Measurements from ENCODE around the gene CFAP126.
A peak's percentile ranks its signal among the peaks of the same experiment; 100 is the strongest.
"Not testable (repeated sequence)": the region's sequence is repeated elsewhere in the genome, so short reads cannot be mapped to it uniquely, and the experiment has no call there.

CFAP126 gene, protein sequence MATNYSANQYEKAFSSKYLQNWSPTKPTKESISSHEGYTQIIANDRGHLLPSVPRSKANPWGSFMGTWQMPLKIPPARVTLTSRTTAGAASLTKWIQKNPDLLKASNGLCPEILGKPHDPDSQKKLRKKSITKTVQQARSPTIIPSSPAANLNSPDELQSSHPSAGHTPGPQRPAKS

GRCh38 chr1:161367684-161368400, at the start of gene CFAP126:
Gene CFAP126, minus strand, starts transcription at chr1:161367876. Its CDS starts 8 bp downstream, at chr1:161367868.
- DNase-seq: no peak

GRCh38 chr1:161413050-161413449, 45.4 kb upstream of the CFAP126 start:
- DNase-seq: not testable (repeated sequence)

DNA sequence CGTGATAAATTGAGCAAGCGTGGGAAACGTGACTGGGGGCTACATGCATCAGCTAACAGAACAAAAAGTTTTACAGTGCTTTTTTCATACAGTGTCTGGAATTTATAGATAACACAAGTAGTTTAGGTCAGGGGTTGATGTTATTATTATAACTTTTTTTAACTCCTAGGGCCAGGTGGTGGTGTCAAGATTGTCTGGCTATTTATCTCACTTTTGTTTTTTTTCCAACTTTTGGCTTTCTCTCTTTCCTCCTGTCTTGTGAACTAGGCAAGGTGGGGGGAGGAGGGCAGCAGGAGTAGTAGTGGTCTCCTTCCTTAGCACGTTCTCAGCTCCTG, 42.9 kb upstream of the CFAP126 start:
- DNase-seq: not testable (repeated sequence)

DNA sequence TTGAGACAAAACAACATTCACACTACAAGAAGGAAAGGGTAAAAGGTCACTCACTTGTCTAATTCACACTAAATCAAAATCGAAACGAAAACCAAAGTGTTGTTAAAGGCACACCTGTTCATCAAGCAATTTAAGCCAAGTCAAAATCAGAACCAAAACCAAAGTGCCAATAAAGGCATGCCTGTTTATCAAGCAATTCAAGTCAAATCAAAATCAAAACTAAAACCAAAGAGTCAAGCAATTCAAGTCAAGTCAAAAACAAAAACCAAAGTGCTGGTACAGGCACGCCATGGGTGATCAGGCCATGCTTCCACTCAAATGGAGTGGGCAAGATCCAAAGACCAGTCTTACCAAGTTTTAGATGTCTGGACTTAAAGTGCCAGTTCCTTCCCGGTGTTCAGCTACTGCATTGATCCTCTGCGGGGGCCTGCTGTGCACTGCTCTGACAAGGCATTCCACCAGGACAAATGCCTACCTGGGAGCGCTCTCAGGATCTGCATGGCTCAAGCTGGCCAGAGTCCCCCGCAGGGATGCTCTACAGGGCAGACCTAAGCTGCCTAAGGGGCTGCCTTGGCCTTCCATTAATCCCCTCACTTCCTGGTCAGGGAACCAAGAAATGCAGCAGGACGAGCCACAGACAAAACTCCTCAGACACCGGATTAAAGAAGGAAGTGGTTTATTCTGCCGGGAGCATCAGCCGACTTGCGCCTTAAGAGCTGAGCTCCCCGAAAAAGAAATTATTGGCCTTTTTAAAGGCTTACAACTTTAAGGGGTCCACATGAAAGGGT, 42.4 kb upstream of the CFAP126 start:
- DNase-seq: not testable (repeated sequence)

DNA sequence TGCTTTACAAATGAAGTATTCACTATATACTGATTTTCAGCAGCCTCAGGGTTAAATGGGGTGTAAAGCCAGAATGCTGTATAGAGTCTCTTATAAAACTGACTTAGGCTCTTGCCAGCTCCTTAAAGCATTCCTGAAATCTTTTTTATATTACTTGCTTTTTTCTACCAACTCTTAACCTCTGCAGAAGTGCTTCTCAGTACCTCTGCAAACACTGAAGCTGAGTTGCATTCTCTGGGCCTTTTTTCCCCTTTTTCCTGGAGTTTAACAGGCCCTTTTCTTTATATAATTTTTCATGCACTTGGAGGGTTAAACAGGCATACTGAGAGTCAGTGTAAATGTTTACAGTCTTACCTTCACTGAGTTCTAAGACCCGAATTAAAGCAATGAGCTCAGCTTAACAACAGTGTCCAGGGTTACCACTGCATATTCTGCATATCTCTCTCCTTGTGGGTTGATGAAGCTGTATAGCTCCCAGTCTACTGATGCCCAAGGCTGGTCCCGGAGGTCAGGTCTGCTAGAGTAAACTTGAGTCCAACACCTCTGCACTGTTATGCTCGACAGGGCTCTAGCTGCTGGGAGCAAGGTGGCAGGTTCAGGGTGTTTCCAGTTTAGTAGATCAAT, 40.9 kb upstream of the CFAP126 start:
- DNase-seq: no peak

GRCh38 chr1:161407451-161407985, 39.8 kb upstream of the CFAP126 start:
- no peak for DNase-seq

DNA sequence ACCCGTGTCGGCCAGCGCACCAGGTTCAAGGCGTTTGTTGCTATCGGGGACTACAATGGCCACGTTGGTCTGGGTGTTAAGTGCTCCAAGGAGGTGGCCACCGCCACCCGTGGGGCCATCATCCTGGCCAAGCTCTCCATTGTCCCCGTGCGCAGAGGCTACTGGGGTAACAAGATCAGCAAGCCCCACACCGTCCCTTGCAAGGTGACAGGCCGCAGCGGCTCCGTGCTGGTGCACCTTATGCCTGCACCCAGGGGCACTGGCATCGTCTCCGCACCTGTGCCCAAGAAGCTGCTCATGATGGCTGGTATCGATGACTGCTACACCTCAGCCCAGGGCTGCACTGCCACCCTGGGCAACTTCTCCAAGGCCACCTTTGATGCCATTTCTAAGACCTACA, 38.9 kb upstream of the CFAP126 start:
- DNase-seq: not testable (repeated sequence)

DNA sequence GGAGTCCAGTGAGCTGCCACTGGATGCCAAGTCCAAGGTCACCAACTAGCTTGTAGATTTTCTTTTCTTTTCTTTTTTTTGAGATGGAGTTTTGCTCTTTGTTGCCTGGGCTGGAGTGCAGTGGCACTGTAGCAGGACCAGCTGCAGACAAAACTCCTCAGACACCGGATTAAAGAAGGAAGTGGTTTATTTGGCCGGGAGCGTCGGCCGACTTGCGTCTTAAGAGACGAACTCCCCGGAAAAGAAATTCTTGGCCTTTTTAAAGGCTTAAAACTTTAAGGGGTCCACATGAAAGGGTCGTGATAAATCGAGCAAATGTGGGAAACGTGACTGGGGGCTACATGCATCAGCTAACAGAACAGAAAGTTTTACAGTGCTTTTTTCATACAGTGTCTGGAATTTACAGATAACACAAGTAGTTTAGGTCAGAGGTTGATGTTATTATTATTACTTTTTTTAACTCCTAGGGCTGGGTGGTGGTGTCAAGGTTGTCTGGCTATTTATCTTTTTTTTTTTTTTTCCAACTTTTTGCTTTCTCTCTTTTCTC, 36.4 kb upstream of the CFAP126 start:
- no peak for DNase-seq

- DNase-seq: no peak
Measured at GRCh38 chr1:161402446-161402845, 34.8 kb upstream of the CFAP126 start.

GRCh38 chr1:161399257-161399998, 31.8 kb upstream of the CFAP126 start:
- DNase-seq: peak; percentile 74 to 90 (median 80)

GRCh38 chr1:161398900-161399256, 31.2 kb upstream of the CFAP126 start:
- no peak for DNase-seq

DNA sequence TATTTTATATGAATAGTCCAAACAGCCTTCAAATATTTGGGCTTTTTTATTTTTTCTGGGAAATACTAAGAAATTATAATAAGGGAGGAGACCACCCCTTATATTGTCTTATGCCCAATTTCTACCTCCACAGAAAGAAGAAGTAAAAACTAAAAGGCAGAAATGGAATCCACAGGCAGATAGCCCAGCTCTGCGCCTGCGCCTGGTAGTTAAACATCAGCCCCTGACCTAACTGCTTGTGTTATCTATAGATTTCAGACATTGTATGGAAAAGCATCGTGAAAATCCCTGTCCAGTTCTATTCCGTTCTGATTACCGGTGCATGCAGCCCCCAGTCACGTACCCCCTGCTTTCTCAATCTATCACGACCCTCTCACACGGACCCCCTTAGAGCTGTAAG, 29.4 kb upstream of the CFAP126 start:
- not testable (repeated sequence) for DNase-seq

DNA sequence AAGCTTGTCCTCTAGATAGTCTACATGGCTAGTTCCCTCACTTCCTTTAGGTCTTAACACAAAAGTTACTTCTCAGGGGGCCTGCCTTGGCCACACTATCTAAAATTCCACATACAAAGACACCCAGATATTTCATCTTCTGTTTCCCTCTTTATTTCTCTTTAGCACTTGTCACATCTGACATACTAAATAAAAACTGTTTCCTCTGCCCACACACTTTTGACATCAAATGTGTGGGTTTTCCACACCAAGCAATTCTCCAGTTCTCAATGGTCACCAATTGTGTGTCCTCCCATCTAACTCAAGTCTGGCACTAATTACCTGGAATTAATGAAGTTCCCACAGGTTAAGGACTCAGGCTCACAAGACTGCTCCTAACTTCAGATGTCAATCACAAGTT, 25.5 kb upstream of the CFAP126 start:
- DNase-seq: no peak

- DNase-seq: no peak
Measured at GRCh38 chr1:161391611-161392010, 23.9 kb upstream of the CFAP126 start.

DNA sequence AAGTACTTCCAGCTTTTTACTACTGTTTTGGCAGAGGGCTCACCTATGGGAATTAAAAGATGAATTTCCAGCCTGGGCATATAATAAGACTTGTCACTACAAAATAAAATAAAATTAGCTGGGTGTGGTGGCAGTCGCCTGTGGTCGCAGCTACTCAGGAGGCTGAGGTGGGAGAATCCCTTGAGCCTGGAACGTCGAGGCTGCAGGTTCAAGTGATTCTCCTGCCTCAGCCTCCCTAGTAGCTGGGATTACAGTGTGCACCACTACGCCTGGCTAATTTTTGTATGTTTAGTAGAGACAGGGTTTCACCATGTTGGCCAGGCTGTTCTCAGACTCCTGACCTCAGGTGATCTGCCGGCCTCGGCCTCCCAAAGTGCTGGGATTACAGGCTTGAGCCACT, 23.5 kb upstream of the CFAP126 start:
- DNase-seq: not testable (repeated sequence)

- DNase-seq: no peak
Measured at GRCh38 chr1:161390559-161390858, 22.8 kb upstream of the CFAP126 start.

DNA sequence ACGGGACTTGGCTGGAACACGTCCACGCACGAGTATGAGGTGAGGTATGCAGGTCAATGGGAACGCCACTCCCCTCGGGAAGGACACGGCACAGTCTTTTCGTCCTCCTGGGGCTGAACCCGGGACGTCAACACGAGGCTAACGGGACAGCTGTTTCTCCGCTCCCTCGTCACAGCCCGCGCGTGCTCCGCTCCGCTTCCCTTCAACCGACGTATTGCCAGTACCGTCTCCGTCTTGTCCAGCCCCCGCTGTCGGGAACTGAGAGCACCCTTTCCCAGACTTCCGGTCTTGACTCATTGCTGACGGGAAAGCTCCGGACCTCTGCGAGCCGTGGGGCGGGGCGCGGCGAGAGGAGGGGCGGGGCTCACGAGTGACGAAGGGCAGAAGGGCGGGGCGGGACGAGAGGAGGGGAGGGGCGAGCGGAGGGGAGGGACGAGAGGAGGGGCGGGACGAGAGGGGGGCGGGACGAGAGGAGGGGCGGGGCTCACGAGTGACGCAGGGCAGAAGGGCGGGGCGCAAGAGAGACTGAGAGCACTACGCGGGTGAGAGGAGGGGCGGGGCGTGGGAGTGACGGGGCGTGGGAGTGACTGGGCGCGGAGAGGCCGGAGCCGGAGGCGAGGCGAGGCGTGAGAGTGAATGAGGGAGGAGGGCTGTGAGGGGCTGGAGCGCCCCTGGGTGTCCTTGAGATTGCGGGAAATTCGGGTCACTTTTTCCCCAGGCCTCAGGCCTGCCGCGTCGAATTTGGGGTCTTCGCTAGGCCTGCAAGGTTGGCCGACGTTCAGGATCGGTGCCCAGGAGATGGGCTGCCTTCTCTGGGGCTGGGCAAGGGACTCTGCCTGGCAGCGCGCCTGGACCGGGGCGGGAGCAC, 22.2 kb upstream of the CFAP126 start:
- peak; percentile 88 to 93 (median 92) for DNase-seq

DNA sequence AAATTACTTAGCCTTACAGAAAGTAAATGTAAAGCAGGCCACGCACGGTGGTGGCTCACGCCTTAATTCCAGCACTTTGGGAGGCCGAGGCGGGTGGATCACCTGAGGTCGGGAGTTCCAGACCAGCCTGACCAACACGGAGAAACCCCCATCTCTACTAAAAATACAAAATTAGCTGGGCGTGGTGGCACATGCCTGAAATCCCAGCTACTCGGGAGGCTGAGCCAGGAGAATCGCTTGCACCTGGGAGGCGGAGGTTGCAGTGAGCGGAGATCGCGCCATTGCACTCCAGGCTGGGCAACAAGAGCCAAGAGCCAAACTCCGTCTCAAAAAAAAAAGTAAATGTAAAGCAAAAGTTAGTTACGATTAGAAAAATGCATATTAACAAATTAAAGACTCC, 21.5 kb upstream of the CFAP126 start:
- not testable (repeated sequence) for DNase-seq

DNA sequence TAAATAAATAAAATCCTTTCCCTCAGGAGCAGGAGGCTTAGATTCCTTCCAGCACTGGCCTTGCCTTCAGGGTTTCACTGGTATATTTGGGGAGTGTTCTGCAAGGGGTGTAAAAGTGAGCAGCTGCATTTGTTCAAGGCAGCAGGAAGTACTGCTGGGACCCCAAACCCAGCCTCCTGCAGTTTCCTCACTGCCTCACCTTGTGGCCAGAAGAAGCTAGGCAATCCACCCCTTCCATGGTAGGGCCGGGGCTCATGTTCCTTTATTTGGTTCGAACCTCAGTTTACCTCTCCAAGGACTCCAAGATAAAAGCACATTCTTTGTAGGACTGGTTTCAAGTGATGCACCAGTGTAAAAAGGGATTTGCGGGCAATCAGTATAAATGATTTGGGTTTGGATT, 21.0 kb upstream of the CFAP126 start:
- DNase-seq: no peak

- DNase-seq: no peak
Measured at GRCh38 chr1:161382214-161383019, 14.7 kb upstream of the CFAP126 start.

DNA sequence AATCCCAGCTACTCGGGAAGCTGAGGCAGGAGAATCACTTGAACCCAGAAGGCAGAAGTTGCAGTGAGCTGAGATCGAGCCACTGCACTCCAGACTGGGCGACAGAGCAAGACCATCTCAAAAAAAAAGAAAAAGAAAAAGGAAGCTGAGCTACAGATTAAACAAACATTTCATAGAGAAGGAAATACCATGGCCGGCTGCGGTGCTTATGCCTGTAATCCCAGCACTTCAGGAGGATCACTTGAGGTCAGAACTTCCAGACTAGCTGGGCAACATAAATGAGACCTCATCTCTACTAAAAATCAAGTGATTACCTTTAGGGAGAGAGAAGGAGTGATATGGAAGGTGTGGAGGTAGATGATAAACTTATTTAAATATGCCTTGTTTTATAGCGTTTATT, 14.0 kb upstream of the CFAP126 start:
- DNase-seq: no peak
